Ascending aorta (tissue), 2 donors: ENCODE measurements around the gene ZW10. TPM values are rescaled to one million over a fixed set of nuclear protein-coding genes. Genes with fewer than 3 reads are reported as not detected.

Experiments
- DNase-seq, 2 donors: peaks; one replicate each; pipeline ENCODE4 v3.0.0-alpha.2; 2019; ENCODE audit warnings: low spot score in 2 of 2
- H3K27ac ChIP-seq, 2 donors: fragments of 200-600 bp; sonication (generic); one replicate each; pipeline ENCODE4 v1.5.1; 2016 to 2017; ENCODE audit warnings: mild to moderate bottlenecking in 1 of 2
- H3K27me3 ChIP-seq: fragments of 200-600 bp; sonication (generic); one replicate; pipeline ENCODE4 v1.5.1; 2017
- H3K36me3 ChIP-seq, 2 donors: fragments of 200-600 bp; sonication (generic); one replicate each; pipeline ENCODE4 v1.5.1; 2016
- H3K4me1 ChIP-seq, 2 donors: fragments of 200-600 bp; sonication (generic); one replicate each; pipeline ENCODE4 v1.5.1; 2016 to 2017; ENCODE audit warnings: mild to moderate bottlenecking in 1 of 2
- H3K4me3 ChIP-seq, 2 donors: fragments of 200-600 bp; sonication (generic); one replicate each; pipeline ENCODE4 v1.5.1; 2016 to 2017; ENCODE audit warnings: mild to moderate bottlenecking in 1 of 2
- H3K9me3 ChIP-seq, 2 donors: fragments of 200-600 bp; sonication (generic); one replicate each; pipeline ENCODE4 v1.5.1; 2016
- intact Hi-C: fragments of 100-400 bp; cut with DNase I; formaldehyde crosslinking; loops from one replicate; pipeline ENCODE4 v1.15.1; 2023
- total RNA-seq: library from RNA; depleted of rRNA; stranded (reverse); fragments of >200 nt; gene quantifications from one replicate; pipeline ENCODE4 v1.1.0, GENCODE V29; 2016
- TF ChIP-seq, protein P1 (sequence below), 3 experiments: fragments of 200-600 bp in 2 of 3; fragments of 450-650 bp in 1 of 3; sonication (generic) in 2 of 3; IDR thresholded peaks; one replicate each; pipeline ENCODE4 v1.5.1; 2016 to 2019; ENCODE audit warnings: antibody characterized with exemption in 3 of 3, mild to moderate bottlenecking in 1 of 3, moderate library complexity in 1 of 3

The ZW10 gene
- total RNA-seq, 1 donor from 2014 or later = 12.3 TPM

GRCh38 chr11:113685654-113686359, 87.7 kb downstream of the ZW10 start:
- no peaks in the 10 kb centered on the region for H3K9me3 ChIP-seq
- H3K27ac ChIP-seq = no peak overlapping the region
- no peaks in the 10 kb centered on the region for H3K4me1 ChIP-seq
- no peaks in the 10 kb centered on the region for H3K36me3 ChIP-seq
- intact Hi-C loops = no loop called here
- H3K27me3 ChIP-seq = no peaks in the 10 kb centered on the region
- TF ChIP-seq, protein P1, sequence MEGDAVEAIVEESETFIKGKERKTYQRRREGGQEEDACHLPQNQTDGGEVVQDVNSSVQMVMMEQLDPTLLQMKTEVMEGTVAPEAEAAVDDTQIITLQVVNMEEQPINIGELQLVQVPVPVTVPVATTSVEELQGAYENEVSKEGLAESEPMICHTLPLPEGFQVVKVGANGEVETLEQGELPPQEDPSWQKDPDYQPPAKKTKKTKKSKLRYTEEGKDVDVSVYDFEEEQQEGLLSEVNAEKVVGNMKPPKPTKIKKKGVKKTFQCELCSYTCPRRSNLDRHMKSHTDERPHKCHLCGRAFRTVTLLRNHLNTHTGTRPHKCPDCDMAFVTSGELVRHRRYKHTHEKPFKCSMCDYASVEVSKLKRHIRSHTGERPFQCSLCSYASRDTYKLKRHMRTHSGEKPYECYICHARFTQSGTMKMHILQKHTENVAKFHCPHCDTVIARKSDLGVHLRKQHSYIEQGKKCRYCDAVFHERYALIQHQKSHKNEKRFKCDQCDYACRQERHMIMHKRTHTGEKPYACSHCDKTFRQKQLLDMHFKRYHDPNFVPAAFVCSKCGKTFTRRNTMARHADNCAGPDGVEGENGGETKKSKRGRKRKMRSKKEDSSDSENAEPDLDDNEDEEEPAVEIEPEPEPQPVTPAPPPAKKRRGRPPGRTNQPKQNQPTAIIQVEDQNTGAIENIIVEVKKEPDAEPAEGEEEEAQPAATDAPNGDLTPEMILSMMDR (IDR thresholded peaks at IDR 0.05) = no peak
- no peak overlapping the region for H3K4me3 ChIP-seq
- no peak for DNase-seq

DNA sequence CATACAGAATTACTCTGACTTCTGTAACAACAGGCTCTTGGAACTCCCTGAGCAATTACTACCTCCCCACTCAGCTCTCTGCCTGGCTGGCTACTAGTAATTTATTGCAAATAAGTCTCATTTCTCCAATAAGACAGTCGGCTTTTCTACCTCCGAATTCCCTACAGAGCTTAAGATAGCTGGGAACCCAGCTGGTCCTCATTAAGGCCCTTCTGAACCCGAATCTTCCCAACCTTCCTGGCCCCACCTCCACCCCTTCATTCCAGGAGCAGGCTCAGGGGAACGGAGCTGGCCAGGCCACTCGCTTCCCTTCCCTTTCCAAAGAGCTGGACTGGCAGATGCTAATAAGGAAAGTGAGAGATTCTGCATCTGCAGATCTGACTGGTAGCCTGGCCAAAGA, 89.0 kb downstream of the ZW10 start:
- no peak overlapping the region for H3K27ac ChIP-seq
- no peak overlapping the region for H3K4me3 ChIP-seq
- H3K4me1 ChIP-seq = no peaks in the 10 kb centered on the region
- no peaks in the 10 kb centered on the region for H3K27me3 ChIP-seq
- DNase-seq = no peak
- TF ChIP-seq, protein P1 (IDR thresholded peaks at IDR 0.05) = no peak
- no peaks in the 10 kb centered on the region for H3K36me3 ChIP-seq
- intact Hi-C loops = no loop called here
- H3K9me3 ChIP-seq = no peaks in the 10 kb centered on the region

- no peaks in the 10 kb centered on the region for H3K9me3 ChIP-seq
- no peaks in the 10 kb centered on the region for H3K36me3 ChIP-seq
- TF ChIP-seq, protein P1 (IDR thresholded peaks at IDR 0.05) = no peak
- intact Hi-C loops = no loop called here
- no peak overlapping the region for H3K4me3 ChIP-seq
- DNase-seq = no peak
- no peaks in the 10 kb centered on the region for H3K27me3 ChIP-seq
- no peaks in the 10 kb centered on the region for H3K4me1 ChIP-seq
- no peak overlapping the region for H3K27ac ChIP-seq
These were observed 89.9 kb downstream of the ZW10 start for GRCh38 chr11:113683481-113684046.

Other genes starting within 250 kb of the ZW10 start
- gene TMPRSS5, start 67.4 kb downstream of the ZW10 start, total RNA-seq = not detected
- not detected for gene CLDN25, start 6.1 kb upstream of the ZW10 start, total RNA-seq
- 2.9 TPM for gene USP28, start 101.9 kb upstream of the ZW10 start, total RNA-seq
- not detected for gene HTR3B, start 131.1 kb upstream of the ZW10 start, total RNA-seq
- gene HTR3A, start 201.4 kb upstream of the ZW10 start, total RNA-seq = not detected